K562 (cell line): ENCODE measurements around the gene SANBR. TPM values are rescaled to one million over a fixed set of nuclear protein-coding genes. Genes with fewer than 3 reads are reported as not detected.
A peak's percentile ranks its signal among the peaks of the same experiment; 100 is the strongest.

Source experiments
- CREB5 ChIP-seq: fragments of 250-450 bp; sonication (Bioruptor Pico); IDR thresholded peaks from 2 replicates; pipeline ENCODE4 v1.5.0; 2020; ENCODE audit warnings: mild to moderate bottlenecking
- ELF2 ChIP-seq: fragments of 250-450 bp; sonication (Bioruptor Pico); IDR thresholded peaks from 2 replicates; pipeline ENCODE4 v1.5.0; 2021; ENCODE audit warnings: mild to moderate bottlenecking
- EP300 ChIP-seq: IDR thresholded peaks from 2 replicates; pipeline ENCODE4 v1.6.1; 2012; ENCODE audit warnings: low read length, improper control_type of control experiment
- ESRRA ChIP-seq: fragments of 450-650 bp; IDR thresholded peaks from 2 replicates; pipeline ENCODE4 v1.6.1; 2014; ENCODE audit warnings: low read depth, mild to moderate bottlenecking, moderate library complexity, borderline replicate concordance
- FOXM1 ChIP-seq, 2 experiments: fragments of 450-650 bp in 1 of 2; sonication (generic) in 1 of 2; formaldehyde crosslinking in 1 of 2; IDR thresholded peaks; 2 replicates each; pipeline versions ENCODE4 v1.6.1 to v1.9.0; 2017 to 2022; ENCODE audit warnings: low read depth in 2 of 2, mild to moderate bottlenecking in 2 of 2, missing genetic modification reagents in 1 of 2, moderate library complexity in 1 of 2
- GABPB1 ChIP-seq: sonication (generic); formaldehyde crosslinking; IDR thresholded peaks from 2 replicates; pipeline ENCODE4 v1.8.0; 2022; ENCODE audit warnings: mild to moderate bottlenecking, missing genetic modification reagents
- HINFP ChIP-seq: fragments of 450-650 bp; conservative IDR thresholded peaks from 2 replicates; pipeline ENCODE4 v1.6.1; 2016; ENCODE audit warnings: missing genetic modification characterization, low read depth, mild to moderate bottlenecking, control low read depth, missing compliant biosample characterization
- KAT2B ChIP-seq: IDR thresholded peaks from one replicate; pipeline ENCODE4 v1.6.1; 2012; ENCODE audit warnings: low read depth, mild to moderate bottlenecking, control low read depth, inconsistent platforms, low read length, moderate library complexity
- PTBP1 ChIP-seq: fragments of 200-400 bp; formaldehyde crosslinking; IDR thresholded peaks from 2 replicates; pipeline ENCODE4 v1.6.1; 2017; ENCODE audit warnings: low read depth, low read length
- SIRT6 ChIP-seq: IDR thresholded peaks from one replicate; pipeline ENCODE4 v1.6.1; 2012; ENCODE audit warnings: low read depth, mild to moderate bottlenecking, control low read depth, inconsistent platforms, low read length, moderate library complexity
- TFE3 ChIP-seq: fragments of 450-650 bp; formaldehyde crosslinking; IDR thresholded peaks from 2 replicates; pipeline ENCODE4 v1.4.0; 2020; ENCODE audit warnings: mild to moderate bottlenecking, mixed read lengths
- ZNF512 ChIP-seq: IDR thresholded peaks from 2 replicates; pipeline ENCODE4 v1.6.1; 2016; ENCODE audit warnings: missing genetic modification characterization, missing compliant biosample characterization
- polyA plus RNA-seq, 8 experiments: library from polyadenylated mRNA; depleted of rRNA in 4 of 8; stranded (reverse) in 5 of 8; unstranded in 3 of 8; fragments of >200 nt; fragmentation: Nextera tagmentation in 2 of 8; fragmentation: Illumina TruSeq in 1 of 8; extraction: Ambion mirVana in 2 of 8; extraction: Trizol in 1 of 8; gene quantifications; 2 replicates each; pipeline versions ENCODE4 v1.2.1 to v1.2.3, GENCODE V29; 2011 to 2014; ENCODE audit warnings: inconsistent platforms in 1 of 8, missing spikeins in 1 of 8
- total RNA-seq, 7 experiments: library from RNA; depleted of rRNA in 6 of 7; stranded (reverse); fragments of >200 nt in 6 of 7; fragmentation: Illumina TruSeq in 2 of 7; extraction: Trizol in 2 of 7; gene quantifications; 2 replicates each; pipeline versions ENCODE4 v1.2.1 to v1.2.3, GENCODE V29; 2011 to 2021; ENCODE audit warnings: low replicate concordance in 1 of 7
- TF ChIP-seq, protein P1 (sequence below): fragments of 450-650 bp; IDR thresholded peaks from 2 replicates; pipeline ENCODE4 v1.6.1; 2016
- TF ChIP-seq, protein P2 (sequence below): fragments of 200-800 bp; sonication (Bioruptor generic); IDR thresholded peaks from 2 replicates; pipeline ENCODE4 v1.6.1; 2017; ENCODE audit warnings: missing genetic modification characterization, missing compliant biosample characterization
- TF ChIP-seq, protein P3 (sequence below): sonication (generic); formaldehyde crosslinking; IDR thresholded peaks from 2 replicates; pipeline ENCODE4 v1.8.0; 2022; ENCODE audit warnings: missing genetic modification reagents, mild to moderate bottlenecking, moderate library complexity, borderline replicate concordance

Gene SANBR
- total and polyA plus RNA-seq, 9 of the 15 experiments (the other 6 are each of a cell fraction or from before 2014, with no cell fraction given) = 1.5 to 7.7 (median 6.2) TPM

DNA sequence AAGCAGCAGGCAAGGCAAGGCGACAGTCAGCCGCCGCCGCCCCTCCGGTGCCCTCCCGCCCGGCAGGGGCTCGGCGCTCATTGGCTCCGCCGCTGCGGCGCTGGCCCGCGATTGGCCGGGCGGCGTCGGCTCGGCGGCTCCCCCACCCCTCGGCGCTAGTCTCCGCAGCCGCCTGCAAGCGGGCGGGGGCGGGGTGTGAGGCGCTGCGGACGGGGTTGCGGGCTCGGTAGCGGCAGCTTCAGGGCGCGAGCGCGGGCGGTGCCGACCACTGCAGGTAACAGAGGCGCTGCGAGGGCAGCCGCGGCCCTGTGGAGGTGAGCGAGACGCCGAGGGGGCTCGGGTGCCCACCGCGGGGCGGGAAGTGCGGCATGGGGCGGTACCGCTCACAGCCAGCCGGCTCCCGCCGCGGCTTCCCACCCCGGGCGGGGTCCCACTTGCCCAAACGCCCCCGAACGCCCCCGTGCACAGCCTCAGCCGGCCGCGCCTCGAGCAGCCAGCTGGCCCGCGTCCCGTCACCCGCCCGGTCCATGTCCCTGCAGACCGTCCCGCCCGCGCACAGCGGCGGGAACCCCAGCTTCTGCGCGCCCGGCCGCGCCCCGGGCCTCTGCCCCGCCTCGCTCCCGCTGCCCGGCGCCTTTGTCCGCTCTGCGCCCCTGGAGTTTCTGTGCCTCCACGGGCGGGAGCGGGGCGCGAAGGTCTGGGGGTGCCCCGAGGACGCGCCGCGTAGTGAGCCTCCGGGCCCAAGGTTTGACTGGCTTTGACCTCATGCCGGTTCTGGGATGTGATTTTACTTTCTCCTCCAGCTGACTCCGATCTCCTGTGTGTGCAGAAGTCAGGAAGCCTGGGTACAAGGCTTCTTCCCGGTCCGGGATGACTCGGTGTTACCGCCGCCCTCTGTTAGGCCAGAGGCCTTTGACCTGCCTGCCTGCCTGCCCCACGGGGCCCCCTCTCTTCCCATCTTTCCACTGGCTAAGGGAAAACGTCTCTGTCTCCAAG lies at the start of gene SANBR (continued):
- TF ChIP-seq, protein P1, sequence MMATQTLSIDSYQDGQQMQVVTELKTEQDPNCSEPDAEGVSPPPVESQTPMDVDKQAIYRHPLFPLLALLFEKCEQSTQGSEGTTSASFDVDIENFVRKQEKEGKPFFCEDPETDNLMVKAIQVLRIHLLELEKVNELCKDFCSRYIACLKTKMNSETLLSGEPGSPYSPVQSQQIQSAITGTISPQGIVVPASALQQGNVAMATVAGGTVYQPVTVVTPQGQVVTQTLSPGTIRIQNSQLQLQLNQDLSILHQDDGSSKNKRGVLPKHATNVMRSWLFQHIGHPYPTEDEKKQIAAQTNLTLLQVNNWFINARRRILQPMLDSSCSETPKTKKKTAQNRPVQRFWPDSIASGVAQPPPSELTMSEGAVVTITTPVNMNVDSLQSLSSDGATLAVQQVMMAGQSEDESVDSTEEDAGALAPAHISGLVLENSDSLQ = no peak
- TF ChIP-seq, protein P2, sequence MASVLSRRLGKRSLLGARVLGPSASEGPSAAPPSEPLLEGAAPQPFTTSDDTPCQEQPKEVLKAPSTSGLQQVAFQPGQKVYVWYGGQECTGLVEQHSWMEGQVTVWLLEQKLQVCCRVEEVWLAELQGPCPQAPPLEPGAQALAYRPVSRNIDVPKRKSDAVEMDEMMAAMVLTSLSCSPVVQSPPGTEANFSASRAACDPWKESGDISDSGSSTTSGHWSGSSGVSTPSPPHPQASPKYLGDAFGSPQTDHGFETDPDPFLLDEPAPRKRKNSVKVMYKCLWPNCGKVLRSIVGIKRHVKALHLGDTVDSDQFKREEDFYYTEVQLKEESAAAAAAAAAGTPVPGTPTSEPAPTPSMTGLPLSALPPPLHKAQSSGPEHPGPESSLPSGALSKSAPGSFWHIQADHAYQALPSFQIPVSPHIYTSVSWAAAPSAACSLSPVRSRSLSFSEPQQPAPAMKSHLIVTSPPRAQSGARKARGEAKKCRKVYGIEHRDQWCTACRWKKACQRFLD = no peak
- no peak for TF ChIP-seq ELF2 (CRISPR knock-in tag)
- TF ChIP-seq ZNF512 (tag) = no peak
- no peak for TF ChIP-seq SIRT6
- no peak for TF ChIP-seq GABPB1 (CRISPR knock-in tag)
- TF ChIP-seq EP300 = no peak
- no peak; the same call in 1 of the 2 replicates for TF ChIP-seq ESRRA
- TF ChIP-seq, protein P3, sequence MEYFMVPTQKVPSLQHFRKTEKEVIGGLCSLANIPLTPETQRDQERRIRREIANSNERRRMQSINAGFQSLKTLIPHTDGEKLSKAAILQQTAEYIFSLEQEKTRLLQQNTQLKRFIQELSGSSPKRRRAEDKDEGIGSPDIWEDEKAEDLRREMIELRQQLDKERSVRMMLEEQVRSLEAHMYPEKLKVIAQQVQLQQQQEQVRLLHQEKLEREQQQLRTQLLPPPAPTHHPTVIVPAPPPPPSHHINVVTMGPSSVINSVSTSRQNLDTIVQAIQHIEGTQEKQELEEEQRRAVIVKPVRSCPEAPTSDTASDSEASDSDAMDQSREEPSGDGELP (CRISPR knock-in tag) = peak; percentile 49; the same call in 1 of the 2 replicates
- TF ChIP-seq PTBP1 = no peak
- no peak for TF ChIP-seq TFE3
- peak; percentile 97 for TF ChIP-seq HINFP (tag)
- TF ChIP-seq KAT2B = no peak
- no peak for TF ChIP-seq CREB5 (CRISPR knock-in tag)
- TF ChIP-seq FOXM1 (IDR thresholded peaks at IDR 0.05; ENCODE audit: low read depth) = no peak
- TF ChIP-seq FOXM1 (CRISPR knock-in tag; IDR thresholded peaks at IDR 0.05; ENCODE audit: low read depth) = no peak; the same call in none of the 2 replicates
